Neural progenitor cell (in vitro differentiated cells): ENCODE data around the gene MYO15B.

ENCODE experiments used
- EZH2phosphoT487 ChIP-seq: fragments of 200-600 bp; sonication (generic); IDR thresholded peaks from 2 replicates; pipeline ENCODE4 v1.6.1; 2017; ENCODE audit warnings: antibody characterized with exemption
- TF ChIP-seq, protein P1 (sequence below): fragments of 200-600 bp; sonication (generic); IDR thresholded peaks from 2 replicates; pipeline ENCODE4 v1.5.1; 2017; ENCODE audit warnings: antibody characterized with exemption, mild to moderate bottlenecking

- TF ChIP-seq, protein P1, sequence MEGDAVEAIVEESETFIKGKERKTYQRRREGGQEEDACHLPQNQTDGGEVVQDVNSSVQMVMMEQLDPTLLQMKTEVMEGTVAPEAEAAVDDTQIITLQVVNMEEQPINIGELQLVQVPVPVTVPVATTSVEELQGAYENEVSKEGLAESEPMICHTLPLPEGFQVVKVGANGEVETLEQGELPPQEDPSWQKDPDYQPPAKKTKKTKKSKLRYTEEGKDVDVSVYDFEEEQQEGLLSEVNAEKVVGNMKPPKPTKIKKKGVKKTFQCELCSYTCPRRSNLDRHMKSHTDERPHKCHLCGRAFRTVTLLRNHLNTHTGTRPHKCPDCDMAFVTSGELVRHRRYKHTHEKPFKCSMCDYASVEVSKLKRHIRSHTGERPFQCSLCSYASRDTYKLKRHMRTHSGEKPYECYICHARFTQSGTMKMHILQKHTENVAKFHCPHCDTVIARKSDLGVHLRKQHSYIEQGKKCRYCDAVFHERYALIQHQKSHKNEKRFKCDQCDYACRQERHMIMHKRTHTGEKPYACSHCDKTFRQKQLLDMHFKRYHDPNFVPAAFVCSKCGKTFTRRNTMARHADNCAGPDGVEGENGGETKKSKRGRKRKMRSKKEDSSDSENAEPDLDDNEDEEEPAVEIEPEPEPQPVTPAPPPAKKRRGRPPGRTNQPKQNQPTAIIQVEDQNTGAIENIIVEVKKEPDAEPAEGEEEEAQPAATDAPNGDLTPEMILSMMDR = no peak
- TF ChIP-seq EZH2phosphoT487 = no peak
These were observed 16.8 kb upstream of the MYO15B start for GRCh38 chr17:75570772-75571171.
